Glomerular visceral epithelial cell (primary cell): ENCODE data around the gene CPNE9.
A peak's percentile ranks its signal among the peaks of the same experiment; 100 is the strongest.

Source experiments
- DNase-seq: peaks from one replicate; pipeline ENCODE4 v3.0.0-alpha.2; 2016; ENCODE audit errors: extremely low spot score

CPNE9 gene

GRCh38 chr3:9687514-9687913 lies 16.1 kb upstream of the CPNE9 start:
- DNase-seq: no peak

- DNase-seq: no peak
These were observed 14.7 kb upstream of the CPNE9 start for GRCh38 chr3:9688961-9689360.

DNA sequence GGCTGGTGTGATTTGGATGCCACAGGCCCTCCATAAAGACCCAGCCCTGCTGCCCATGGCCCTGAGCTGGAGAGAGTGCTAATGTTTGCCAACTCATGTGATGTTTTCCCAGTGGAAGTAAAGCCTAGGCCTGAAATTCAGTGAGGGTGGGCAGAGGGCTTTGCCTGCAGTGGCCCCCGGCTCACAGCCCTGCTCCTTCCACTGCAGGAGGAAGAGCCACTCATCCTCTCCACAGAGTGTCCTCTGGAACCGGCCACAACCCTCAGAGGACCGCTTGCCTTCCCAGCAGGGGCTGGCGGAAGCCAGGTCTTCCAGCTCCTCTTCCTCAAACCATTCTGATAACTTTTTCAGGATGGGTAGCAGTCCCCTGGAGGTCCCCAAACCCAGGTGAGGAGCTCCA lies 13.9 kb upstream of the CPNE9 start:
- no peak for DNase-seq

GRCh38 chr3:9690451-9691450 lies 12.9 kb upstream of the CPNE9 start:
- no peak for DNase-seq

DNA sequence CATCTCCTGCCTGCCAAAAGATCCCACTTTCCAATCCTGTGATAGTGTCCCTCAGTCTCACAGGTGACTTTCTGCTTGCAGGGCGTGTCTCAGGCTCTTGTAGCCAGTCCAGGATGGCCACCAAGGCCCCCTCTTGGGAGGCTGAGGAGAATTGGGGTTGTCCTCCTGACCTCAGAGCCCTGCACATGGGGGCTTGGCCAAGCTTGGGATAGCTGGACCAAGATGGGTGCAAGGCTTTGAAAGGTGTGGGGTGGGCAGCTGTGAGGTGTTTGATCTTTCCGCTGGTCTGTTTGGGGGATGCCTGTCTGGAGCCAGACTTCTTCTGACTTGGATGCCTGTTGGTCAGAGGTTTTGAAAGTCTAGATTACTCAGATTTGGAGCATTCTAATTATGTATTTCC lies 12.0 kb upstream of the CPNE9 start:
- DNase-seq: no peak

DNA sequence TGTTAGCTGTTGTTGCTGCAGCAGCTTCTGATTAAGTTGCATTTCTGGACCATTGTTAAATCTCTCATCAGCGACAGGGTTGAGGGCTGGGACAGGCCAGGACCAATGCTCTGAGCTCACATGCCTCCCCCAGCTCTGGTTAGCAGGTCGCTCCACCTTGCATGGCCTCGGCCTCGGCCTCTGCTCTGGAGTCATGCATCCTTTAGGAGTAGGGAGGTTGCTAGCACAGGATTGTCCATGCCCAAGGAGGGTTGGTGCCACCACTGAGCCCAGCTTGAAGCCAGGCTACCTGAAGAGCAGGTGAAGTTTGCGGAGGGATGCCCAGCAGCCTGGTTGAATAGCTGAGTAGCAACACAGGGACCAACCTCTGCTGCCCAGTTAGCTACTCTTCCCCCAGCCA lies 11.2 kb upstream of the CPNE9 start:
- DNase-seq: no peak

DNA sequence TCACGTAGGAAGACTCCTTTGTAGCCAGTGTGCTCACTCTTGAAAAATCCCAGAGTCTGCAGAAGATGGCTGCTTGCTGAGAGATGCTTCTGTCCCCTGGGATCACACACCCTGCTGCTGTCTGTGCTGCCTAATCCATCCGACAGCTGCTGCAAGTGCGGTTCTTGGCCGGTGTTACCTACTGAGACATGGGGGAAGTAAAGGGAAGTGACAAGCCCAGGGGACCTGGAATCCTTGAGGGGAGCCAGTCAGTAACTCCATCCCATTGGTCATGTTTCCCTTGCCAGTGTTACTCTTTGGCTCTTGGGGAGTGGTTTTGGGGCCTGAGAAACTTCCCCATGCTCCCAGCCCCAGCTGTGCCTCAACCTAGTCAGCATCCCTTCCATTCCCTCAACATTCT lies 8.3 kb upstream of the CPNE9 start:
- no peak for DNase-seq

GRCh38 chr3:9695746-9696145 lies 7.9 kb upstream of the CPNE9 start:
- DNase-seq: no peak

GRCh38 chr3:9696480-9697220 lies 7.0 kb upstream of the CPNE9 start:
- DNase-seq: no peak

- DNase-seq: no peak
These were observed 5.7 kb upstream of the CPNE9 start for GRCh38 chr3:9697892-9698291.

DNA sequence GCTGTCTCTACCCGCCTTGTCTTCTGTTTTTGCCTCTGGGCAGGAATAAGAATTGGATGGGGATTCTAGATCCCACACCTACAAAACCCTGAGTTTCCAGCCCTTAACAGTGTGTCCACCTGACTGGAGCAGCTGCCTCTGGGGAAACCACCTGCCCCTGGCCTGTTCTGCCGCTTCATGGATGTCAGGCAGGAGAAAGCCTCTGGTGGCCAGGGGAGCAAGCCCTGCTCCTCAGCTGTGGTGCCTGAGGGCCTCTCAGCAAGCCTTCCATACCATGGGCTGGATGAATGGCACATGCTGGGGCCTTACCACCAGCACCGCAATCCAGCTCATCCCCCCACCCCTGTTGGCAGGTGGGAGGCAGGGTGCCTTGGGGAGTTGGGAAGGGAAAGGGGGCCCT lies 5.3 kb upstream of the CPNE9 start:
- no peak for DNase-seq

DNA sequence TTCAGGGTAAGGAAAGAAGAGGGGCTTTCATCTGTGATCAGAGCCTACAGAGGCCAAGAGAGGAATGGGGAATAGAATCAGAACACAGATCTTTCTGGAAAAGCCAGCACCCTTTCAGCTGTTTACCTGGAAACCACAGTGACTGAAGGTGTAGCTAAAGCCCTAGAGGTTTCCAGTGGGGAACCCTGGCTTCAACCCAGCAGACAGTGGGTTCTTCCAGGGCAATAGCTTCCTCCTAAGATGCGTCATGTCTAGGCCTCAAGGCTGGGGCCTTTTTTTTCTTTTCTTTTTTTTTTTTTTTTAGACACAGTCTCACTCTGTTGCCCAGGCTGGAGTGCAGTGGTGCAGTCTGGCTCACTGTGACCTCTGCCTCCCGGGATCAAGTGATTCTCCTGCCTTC lies 3.1 kb upstream of the CPNE9 start:
- peak; percentile 11 for DNase-seq

DNA sequence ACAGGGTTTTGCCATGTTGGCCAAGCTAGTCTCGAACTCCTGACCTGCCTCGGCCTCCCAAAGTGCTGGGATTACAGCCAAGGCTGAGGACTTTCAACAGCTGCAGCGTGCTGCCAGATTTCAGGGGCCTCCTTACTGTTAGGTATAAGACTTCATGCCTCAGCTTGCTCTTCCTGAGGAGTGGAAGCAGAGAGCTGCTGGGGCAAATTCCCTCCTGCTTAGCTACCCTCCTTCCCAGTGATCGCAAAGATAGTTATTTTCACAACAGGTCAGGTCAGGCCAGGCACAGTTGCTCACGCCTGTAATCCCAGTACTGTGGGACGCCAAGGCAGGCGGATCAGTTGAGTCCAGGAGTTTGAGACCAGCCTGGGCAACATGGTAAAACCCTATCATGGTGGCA lies 2.6 kb upstream of the CPNE9 start:
- DNase-seq: no peak

DNA sequence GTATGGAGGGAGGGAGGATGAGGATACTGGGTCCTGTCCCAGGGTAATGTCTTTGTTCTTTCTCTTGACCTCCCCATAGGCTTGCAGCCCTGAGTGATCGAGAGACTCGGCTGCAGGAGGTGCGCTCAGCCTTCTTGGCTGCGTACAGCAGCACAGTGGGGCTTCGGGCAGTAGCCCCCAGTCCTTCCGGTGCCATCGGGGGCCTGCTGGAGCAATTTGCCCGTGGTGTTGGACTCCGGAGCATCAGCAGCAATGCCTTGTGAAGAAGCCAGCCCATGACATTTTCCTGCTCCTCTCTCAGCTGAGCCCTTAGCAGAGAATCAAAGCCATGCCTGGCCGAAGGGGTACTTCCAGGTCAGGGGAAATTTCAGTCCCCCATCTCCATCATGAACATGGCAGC lies 1.9 kb upstream of the CPNE9 start:
- no peak for DNase-seq

DNA sequence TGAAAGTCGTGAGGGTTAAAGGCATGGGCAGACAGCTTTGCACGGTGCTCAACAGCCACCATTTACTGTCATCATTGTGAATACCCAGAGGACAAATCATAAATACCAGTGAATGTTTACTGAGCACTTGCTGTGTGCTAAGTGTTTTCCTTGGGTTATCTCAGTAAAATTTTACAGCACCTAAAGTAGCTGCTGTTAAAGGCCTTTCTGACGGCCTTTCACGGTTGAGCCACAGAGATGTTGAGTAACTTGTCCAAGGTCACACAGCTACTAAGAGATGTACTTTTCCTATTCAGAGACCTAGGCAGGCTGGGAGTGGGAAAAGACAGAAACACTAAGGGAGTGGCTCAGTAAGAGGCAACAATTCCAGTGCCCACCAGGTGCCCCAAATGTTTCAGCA lies 393 bp upstream of the CPNE9 start:
- DNase-seq: no peak

DNA sequence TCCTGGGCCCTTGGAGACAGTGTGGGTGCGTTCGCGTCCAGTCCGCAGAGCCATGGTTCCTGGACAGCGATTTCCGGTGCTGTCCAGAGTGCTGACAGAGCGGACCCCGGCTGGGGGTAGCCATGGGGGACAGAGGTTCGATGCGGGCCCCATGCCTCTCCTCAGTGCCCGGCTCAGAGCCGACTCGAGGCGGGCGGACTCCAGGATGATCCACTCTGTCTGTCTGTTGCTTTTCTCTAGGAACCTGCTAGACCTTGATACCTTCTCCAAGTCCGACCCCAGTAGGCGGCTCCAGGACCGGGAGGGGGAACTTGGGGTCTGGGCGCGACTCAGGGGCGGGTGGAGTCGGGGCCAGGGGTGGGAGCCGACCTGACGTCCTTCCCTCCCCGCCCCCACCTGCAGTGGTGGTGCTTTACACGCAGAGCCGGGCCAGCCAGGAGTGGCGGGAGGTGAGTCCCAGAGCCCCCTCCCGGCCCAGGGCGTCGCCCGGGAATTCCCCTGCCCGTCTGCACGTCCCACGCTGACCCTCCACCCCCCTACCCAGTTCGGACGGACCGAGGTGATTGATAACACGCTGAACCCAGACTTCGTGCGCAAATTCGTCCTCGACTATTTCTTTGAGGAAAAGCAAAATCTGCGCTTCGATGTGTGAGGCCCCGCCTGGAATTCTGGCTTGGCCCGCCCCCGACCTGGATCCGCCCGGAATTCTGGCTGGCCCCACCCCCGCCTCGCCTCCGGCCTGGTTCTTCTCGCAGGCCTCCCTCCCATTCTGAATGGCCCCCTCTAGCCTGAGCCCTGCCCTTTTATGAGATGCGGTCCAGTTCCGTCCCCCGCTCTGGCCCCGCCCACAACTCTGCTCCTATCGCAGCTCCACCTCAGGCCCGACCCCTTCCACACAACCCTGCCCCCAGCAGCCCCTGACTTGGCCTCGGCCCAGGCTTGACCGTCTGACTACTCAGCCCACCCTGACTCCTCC lies 1.0 kb downstream of the CPNE9 start:
- peak; percentile 18 for DNase-seq

DNA sequence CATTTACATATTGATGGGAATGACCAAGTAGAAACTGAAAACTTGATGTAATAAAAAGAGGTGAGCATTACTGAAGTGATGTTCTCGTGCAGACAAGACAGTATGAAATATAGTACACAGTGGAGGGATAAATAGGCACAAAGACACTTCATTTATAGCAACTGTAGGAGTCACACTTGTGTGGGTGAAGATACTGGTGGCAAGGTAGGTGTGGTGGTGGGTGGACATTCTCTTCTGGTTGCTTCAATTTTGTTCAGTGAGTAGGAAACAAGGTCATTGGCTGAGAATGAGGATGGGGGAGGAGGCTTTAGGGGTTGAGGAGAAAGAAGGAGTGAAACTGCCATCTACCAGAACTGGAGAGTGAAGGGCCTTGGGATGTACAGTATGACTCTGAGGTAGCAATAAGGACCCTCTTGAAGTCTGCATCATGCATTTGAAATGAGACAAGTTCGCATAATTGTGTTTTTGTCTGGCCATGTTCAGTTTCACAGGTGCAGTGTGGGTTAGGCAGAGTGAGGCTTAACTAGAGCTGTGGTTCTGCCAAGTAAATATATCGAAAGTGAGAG lies 6.6 kb downstream of the CPNE9 start:
- DNase-seq: no peak

GRCh38 chr3:9712415-9712814 lies 8.8 kb downstream of the CPNE9 start:
- no peak for DNase-seq

- no peak for DNase-seq
These were observed 9.5 kb downstream of the CPNE9 start for GRCh38 chr3:9713142-9713541.

DNA sequence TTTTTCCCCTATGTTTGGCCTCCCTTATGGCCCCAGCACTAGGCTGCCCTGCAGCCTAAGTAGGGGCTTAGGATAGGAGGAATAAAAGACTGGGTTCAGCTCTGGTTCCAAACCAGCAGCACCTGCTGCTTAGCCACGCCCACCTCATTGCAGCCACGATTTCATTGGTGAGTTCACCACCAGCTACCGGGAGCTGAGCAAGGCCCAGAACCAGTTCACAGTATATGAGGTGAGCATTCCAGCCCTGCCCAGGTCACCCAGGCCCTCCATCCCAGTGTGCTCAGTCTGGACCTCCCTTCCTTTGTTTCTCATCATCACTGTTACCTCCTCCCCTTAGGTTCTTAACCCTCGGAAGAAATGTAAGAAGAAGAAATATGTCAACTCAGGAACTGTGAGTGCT lies 11.5 kb downstream of the CPNE9 start:
- DNase-seq: no peak

DNA sequence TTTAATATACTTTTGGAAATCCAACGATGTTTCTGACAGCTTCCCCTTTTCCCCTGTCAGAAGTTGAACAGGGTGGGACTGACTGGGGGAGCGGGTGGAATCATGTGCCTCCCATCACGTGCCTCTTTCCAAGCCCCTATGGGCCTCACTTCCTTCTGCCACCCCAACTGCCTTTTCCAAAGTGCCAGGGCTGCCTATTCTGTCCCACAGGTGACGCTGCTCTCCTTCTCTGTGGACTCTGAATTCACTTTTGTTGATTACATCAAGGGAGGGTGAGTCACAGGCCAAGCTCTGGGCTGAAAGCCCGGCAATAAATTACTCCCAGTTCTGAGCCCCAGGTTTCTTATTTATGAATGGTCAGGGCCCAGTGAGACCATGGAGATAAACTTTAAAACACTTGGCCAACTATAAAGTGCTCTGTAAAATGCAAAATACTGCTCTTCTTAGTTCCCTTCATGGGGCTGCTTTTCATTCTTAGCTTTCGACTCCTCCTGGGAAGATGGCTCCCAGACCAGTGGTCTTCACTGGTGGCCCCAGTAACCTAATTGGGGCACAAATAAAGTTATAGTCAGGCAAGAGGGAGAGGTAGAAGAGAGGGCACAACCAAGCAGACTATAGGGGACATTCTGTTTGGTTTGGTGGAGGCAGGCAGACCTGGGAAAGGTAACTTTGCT lies 12.3 kb downstream of the CPNE9 start:
- peak; percentile 86 for DNase-seq
